HG02943 (cell line): ENCODE measurements around the gene VEPH1.

Experiments
- ATAC-seq: cut with Tn5 transposase; IDR thresholded peaks from one replicate; pipeline ENCODE4 v1.9.1; 2021; ENCODE audit warnings: mild to moderate bottlenecking, low read depth, moderate library complexity; ENCODE audit not compliant: unreplicated experiment

The VEPH1 gene

DNA sequence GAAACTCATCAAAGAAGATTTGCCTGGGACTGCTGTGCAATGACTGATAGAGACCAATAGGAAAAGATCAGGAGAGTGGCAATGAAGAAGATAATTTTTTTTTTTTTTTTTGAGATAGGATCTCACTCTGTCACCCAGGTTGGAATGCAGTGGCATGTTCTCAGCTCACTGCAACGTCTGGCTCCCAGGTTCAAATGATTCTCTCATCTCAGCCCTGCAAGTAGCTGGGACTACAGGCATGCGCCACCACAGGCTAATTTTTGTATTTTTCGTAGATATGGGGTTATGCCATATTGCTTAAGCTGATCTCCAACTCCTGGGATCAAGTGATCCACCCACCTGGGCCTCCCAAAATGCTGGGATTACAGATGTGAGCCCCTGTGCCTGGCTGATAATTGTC is 226.4 kb downstream of the VEPH1 start:
- no peak for ATAC-seq

DNA sequence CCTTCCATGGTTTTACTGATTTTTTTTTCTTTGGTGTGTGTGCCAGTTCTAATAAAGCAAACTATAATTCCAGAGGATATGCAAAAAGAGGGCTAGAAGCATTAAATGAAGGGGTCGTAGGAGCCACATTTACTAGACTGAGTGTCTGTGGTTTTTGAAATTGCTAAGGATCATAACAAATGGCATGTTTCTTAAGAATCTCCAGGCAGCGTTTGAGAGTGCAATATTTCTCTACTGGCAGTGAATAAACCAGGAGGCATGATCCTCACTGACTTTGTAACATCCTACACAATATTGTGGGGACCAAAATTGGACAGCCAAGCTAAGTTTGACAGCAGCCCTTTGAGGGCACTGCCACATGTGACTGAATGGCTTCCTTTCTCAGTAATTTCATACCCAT is 227.4 kb downstream of the VEPH1 start:
- ATAC-seq, result no peak

DNA sequence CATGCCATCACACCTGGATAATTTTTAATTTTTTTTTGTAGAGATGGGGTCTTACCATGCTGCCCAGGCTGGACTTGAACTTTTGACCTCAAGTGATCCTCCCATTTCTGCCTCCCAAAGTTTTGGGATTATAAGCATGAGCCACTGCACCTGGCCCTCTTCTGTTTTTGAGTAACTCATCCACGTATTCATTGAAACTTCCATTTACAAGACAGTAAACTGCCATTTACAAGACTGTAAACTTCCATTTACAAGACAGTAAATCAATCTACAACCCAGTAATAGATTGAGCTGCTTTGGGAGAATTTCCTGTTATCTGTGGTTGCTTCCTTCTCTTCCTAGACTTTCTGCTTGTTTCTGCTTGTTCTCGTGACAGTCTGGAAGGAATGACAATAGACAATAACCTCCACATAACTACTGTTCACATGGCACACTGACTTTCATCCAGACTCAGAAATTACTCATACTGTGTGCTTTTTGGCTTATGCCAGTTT is 228.5 kb downstream of the VEPH1 start:
- ATAC-seq, result no peak

DNA sequence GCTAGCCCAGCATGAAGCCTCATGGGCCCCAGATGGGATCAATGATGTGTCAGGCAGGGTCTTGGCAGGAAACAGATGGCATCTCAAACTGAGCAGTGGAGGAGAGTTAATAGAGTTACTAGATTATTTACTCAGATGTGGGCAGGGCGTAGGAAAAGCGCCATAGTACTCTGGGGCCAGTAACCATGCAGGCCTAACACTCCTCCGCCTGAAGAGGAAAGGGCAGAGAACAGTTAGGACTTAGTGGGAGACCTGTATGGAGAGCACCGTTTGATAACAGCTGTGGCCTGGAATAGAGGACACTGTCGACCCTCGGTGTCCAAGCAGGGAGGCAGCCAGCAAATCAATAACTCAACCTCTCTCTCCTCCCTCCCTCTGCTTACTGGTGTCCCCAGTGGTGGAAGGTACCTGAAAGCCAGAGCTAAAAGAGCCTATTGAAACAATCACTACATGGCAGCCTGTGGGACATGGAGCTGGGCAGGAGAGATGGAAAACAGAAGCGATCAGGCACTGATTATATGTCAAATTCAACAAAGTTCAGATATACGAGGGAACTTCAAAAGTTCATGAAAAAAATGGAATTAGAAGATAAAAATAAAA is 231.8 kb downstream of the VEPH1 start:
- ATAC-seq, result no peak

DNA sequence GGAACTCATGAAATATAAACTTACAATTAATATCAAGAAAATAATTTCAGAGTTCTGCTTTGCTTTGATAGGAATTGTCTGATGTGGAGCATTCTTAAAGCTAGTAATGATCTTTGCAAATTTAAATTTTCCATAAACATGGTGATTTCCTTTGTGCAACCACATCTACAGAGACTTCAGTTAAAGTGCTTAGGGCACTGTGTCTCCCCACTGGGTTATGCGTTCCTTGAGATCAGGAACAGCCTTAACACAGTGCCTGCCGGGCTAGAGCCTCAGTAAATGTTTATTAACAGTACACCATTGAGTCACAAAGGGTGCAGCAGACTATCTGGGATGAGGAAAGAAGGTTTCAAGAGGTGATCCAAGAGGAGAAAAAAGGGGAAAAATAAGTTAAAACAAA is 235.2 kb downstream of the VEPH1 start:
- no peak for ATAC-seq

DNA sequence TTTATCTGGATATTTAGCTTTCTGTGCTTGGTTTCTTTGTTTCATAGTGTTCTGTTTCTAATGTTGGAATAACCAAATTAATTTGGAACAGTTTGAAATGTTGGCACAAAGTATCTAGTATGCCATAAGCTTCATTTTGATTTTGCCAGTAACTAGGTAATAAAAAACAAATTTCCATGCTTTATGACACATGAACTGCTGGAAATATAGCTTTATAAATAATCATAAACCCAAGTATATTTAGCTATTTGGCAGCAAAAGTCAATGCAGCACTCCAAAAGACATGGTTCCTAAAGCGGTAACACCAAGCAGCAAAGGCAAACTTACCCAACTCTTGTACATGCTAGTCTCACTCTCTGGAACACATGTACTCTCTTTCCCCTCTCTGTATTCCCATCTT is 237.3 kb downstream of the VEPH1 start:
- no peak for ATAC-seq

DNA sequence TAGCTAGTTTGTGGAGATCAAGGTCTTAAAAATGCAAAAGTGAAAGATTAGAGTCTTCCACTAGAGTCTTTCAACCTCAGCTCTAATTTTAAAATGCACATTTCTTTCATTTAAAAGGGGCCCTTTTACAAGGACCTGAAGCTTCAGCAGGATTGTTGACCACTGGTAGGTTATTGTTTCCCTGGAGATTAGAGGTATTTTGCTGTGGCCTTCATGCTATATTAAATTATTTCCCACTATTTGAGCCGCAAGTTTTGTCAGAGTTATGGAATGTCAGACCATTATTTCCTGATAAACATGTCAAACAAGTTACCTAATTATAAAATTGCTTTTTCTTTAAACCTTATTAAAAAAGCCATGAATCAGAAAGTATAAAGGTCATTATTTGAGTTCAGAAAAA is 240.2 kb downstream of the VEPH1 start:
- ATAC-seq, result no peak

DNA sequence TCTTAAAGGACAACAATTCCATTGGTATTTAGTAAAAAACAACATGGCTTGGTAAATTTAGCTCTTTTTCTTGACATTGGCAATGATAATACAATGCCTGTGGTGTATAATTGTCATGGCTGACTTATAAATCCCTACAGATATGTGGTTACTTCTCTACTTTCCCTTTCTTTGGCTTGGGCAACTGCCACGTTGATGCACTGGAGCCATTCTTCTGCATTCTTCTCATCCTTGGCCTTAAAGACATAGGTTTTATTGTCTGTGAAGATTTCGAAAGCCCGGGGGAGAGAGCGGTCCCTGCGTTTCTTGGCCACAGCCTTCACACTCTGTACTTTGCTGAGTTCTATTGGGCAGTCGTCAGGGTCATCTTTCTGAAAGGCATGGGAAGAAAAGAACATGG is 242.2 kb downstream of the VEPH1 start:
- ATAC-seq, result no peak

DNA sequence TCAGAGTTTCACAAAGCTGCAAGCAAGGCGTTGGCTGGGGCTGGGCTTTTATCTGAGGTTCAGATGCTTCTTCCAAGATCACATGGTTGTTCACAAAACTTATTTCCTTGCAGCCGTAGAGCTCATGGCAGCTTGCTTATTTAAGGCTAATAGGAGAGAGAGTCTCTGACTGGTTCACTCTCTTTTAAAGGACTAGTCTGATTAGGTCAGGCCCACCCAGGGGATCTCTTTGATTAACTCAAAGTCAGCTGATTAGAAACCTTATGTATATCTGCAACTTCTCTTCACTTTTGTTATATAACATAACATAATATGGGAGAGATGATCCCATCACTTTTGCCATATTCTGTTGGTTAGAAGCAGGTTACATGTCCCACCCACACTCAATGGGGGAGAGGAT is 243.4 kb downstream of the VEPH1 start:
- no peak for ATAC-seq

DNA sequence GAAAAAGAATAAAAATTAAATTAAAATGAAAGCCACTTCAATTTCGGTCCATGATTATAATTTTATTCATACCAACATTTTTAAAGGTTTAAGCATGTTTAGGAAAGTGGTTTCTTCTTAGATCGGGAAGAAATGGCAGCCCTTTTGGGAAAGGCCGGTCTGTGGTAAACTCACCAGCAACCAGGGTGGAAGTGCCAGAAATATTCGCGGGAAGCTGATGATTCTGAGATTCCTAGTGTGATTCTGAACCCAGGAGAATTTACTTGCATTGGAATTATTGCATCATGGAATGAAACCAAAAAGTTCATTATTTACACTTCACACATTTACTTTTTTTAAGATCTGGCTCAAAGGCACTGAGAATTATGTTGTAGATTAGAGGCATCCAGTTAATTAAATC is 246.1 kb downstream of the VEPH1 start:
- no peak for ATAC-seq

DNA sequence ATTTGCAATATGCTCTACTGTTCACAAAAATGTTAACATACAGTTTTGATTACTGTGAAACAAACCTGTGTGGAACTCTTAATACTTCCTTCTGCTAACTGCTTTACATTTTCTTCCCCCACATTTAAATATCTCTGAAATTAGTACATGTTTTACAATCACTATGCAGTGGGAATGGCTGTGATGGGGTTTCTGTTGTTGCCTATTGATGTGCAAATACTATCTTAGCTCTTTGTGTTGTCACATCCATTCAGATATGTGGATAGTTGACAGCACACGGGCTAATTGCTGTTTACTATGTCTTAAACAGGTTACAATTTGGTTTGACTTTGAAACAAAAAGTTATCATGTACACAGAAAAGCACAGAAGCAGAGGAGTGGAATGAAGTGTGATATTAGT is 247.4 kb downstream of the VEPH1 start:
- no peak for ATAC-seq

DNA sequence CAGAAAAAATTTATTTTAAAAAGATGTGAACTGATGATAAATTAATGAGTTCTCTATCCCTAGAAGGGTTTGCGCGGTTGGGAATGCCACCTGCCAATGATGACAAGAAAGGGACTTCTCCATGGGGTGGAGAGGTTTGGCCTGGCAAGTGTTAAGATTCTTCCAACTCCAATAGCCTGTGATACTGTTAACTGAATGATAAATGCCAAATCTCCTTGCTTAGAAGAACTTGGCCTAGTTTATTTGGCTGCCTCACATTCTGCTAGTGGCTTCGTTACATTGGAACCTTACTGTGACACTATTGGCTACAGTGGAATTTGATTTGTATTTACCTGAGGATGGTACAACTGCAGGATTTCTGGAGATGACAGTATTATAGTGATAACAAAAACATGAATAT is 251.5 kb downstream of the VEPH1 start:
- ATAC-seq, result no peak

DNA sequence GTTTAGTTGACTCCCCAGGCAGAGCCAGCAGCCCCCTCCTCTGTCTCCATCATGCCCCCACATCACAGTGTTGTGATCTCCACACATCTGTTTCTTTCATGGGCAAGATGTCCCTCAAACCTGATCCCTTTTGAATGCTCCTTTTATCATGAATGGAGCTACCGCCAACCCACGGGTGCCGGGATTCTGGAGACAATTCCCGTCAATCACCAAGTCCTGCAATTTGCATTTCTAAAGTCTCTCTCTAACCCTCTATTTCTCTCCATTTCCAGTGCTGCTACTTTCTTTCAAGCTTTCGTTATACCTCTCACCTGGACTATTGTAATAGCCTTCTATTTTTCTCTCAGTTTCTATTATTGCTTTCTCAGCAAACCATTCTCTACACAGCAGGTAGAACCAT is 253.6 kb downstream of the VEPH1 start:
- no peak for ATAC-seq

DNA sequence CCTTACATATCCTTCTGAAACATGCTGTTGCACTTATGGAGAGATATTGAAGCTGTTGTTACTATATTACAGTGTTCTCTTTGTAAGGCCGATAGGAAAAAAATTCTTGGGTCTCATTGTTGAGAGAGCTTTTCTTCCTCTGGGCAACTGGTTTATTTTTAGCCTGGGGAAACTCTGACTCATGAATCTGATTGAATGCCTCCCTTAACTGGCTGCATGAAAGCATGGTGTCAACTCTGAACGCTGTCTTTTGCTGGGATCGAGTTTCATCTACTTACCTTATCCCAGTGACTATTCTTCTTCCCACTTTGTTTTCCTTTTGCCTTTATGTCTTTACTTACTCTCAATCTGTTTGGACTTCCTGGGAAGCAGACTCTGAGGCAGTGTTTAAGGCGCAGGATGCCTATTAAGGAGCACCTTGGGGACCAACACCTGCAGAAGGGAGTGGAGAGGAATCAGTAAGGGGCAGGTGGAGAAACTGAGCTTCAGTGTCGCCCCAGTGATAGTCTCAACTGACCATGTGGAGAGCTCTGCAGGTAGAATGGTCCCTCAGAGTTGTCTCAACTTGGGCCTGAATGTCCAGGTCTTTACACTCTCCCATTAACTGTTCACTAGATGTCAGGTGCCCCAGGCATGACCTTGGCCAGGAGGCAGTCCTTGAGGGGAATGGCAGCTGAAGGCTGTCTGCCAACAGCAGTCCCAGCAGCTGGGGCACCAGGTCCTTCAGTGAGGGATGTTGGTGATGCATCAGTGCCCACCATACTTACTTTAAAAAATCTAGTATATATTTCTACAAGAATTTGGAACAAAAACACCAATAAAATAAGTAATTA is 254.4 kb downstream of the VEPH1 start:
- ATAC-seq, result no peak

DNA sequence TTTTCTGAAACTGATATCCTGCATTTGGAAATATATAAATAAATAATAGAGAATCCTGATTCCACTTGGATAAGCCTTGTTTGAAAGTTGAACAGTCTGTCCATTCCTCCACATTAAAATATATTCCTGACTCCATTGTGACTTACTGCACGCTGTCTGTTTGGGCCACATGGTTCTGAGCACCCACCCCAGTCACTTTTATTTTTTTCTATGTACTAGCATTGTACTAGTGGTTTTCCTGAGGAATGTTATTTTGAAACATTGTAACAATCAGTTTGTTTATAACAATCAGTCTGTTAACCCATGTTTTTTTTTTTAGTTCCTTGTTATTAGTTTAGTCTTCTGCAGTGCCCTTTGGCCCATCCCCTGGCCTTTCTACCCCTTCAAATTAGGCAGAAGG is 255.8 kb downstream of the VEPH1 start:
- no peak for ATAC-seq

DNA sequence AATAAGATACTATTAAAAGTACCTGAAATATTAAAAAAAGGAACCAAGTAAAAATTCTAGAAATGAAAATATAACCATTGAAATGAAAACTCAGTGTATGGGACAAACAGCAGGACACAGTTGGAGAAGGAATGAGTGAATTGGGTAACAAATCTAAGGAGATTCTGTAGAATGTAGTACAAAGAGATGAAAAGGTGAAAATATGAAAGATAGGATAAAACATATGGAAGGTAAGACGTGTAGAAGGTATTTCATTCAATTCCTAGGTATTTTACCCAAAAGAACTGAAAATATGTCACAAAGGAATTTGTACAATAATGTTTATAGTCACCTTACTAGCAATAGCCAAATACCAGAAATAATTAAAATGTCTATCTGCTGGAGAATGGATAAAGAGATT is 260.4 kb downstream of the VEPH1 start:
- no peak for ATAC-seq

DNA sequence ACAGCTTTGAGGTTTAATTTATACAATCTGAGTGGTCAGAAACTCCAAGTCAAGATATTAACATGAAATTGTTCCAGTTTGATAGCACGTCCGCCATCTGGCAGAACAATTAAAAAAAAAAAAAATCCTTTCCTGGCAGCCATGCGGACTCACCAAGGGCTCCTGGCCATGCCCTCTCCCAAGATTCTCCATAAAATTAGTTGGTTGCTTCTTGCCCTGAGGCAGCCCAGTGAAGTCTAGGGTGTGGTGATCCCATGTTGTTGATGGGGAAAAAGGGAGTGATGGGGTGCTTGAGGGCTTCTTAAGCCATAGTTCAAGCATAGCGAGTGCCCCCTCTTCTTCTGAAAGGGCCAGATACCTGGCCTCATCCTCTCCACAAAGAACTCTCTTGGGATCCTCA is 261.6 kb downstream of the VEPH1 start:
- ATAC-seq, result no peak

DNA sequence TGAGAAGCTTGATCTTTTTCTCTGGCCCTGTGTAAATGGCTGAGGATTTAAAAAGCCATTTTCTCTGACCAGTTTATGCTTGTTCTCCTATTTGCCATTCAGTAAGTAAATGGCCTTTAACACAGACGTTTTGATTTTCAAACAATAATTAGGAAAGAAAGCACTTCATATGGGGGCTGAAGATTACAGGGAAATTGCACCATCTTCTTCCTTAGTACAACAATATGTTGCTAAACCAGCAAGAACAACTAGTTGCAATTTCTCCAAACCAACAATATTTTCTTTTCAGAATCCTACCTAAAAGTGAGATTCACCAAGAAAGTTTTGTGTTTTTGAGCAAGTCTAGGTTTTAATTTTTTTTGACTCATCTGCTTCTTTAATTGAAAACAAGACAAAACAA is 262.8 kb downstream of the VEPH1 start:
- ATAC-seq, result no peak

DNA sequence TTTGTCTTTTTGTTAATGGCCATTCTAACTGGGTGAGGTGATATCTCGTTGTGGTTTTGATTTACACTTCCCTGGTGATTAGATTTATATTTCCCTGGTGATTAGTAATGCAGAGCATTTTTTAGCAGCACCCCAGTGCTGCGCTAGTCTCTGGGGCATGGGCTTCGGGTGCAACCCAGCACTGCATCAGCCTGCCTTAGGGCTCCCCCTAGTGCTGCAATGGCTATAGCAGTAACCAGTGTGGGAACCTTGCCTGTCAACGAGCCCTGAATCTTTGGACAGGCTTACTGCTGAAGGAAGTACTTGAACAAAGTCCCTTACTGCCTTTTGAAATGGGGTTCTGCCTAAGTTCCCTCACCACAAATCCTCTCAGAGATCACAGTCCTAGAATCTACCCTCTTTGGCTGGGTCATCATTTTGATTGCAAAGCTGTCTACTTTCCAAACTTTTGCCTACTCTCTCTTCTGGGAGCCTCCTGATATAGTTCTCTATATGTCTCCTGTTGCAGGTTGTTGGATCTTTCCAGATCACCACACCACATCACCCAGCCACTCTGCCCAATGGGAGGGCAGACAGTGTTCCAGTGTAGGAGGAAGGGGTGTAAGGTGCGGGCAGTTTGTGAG is 264.0 kb downstream of the VEPH1 start:
- peak; percentile 99 for ATAC-seq

DNA sequence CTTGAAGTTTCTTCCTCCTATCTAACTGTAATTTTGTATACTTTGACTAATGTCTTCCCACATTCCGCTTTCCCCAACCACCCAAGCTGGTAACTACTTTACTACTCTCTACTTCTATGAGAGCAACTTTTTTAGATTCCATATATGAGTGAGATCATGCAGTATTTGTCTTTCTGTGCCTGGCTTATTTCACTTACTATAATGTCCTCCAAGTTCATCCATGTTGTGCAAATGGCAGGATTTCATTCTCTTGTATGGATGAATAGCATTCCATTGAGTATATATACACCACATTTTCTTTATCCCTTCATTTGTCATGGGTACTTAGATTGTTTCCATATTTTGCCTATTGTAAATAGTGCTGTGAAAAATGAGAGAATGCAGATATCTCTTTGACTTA is 264.8 kb downstream of the VEPH1 start:
- ATAC-seq, result no peak

DNA sequence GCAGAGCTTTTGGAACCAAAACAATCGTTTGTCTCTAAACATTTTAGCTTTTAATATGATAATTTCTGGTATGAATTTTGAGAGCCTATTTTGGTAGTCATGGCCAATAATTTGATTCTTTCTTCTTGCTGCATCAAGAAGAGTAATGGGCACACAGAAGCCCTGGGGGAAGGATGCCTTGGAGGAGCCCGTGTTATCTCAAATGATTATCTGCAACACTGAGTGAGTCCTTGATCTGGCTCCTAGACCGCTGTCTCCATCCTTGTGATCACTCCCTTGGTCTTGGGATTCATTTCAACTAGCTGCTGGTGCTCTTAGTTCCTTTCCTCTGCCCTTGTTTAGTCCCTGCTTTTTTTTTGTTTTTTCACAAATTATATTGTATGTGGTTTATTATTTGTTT is 265.3 kb downstream of the VEPH1 start:
- ATAC-seq, result no peak

DNA sequence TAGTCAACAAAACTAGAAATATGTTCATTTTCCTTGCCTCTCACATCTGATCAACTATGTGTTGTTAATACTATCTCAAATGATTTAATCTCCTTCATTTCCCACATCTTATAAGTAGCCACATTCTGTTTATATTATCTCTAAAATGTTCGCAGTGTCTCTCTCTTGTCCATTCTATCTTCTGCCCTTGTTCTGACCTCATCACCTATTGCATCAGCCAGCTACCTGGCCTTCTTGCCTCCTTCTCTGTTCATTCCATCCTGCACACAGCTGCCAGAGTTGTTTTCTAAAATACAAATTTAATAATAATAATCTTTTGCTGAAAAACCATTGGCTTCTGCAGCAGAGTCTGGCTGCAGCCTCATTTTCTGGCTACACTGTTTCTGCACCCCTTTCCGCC is 267.9 kb downstream of the VEPH1 start:
- ATAC-seq, result no peak
